Measurements from ENCODE around the gene TSHZ2. TPM values are rescaled to one million over a fixed set of nuclear protein-coding genes. Genes with fewer than 3 reads are reported as not detected.

The TSHZ2 gene
- total and polyA plus RNA-seq, 9 of the 15 experiments (the other 6 are each of a cell fraction or from before 2014, with no cell fraction given), result 0.03 to 0.20 (median 0.05) TPM; not detected in 4

GRCh38 chr20:53495398-53496092 is 523.4 kb downstream of the TSHZ2 start (continued):
- peak; percentile 34 for TF ChIP-seq MEIS2 (IDR thresholded peaks at IDR 0.05; ENCODE audit: partially characterized antibody)
- no peak for TF ChIP-seq SMAD4 (CRISPR knock-in tag; conservative IDR thresholded peaks at IDR 0.05)
- TF ChIP-seq NCOR1 (IDR thresholded peaks at IDR 0.05), result no peak
- TF ChIP-seq ZNF586 (CRISPR knock-in tag; conservative IDR thresholded peaks at IDR 0.05), result no peak
- no peak for TF ChIP-seq RNF2 (IDR thresholded peaks at IDR 0.05)
- TF ChIP-seq HNRNPL (IDR thresholded peaks at IDR 0.05; ENCODE audit: low read depth, low read length), result no peak
- TF ChIP-seq CHD2 (IDR thresholded peaks at IDR 0.05; ENCODE audit: low read depth, low read length), result no peak

GRCh38 chr20:53497246-53497645 is 525.1 kb downstream of the TSHZ2 start:
- Histone ChIP-seq H3K9me1 (ENCODE audit: control insufficient read depth, insufficient read depth, low read length) (no peaks in the 10 kb centered on the region), H3K4me3 (no peak overlapping the region), H3K27me3 (ENCODE audit: control insufficient read depth in 2 of 2, insufficient read depth in 2 of 2, low read length in 2 of 2) (peaks cover 8 to 17% of the 10 kb centered on the region in 2 experiments; a peak in 3 of 5 replicates), H3K36me3 (ENCODE audit: control insufficient read depth, insufficient read depth, low read length) (no peaks in the 10 kb centered on the region), H3K9ac (ENCODE audit: insufficient read depth in 1 of 2, low read depth in 2 of 2, low read length in 2 of 2) (no peak overlapping the region), H3K4me2 (ENCODE audit: insufficient read depth, low read length) (no peak overlapping the region), H3K9me3 (replicated peaks; ENCODE audit: control insufficient read depth, insufficient read depth, low read depth, low read length) (no peaks in the 10 kb centered on the region), H2AFZ (ENCODE audit: low read depth, low read length) (no peak overlapping the region), H3K27ac (ENCODE audit: extremely low read depth, low read depth, low read length) (no peak overlapping the region), H3K79me2 (ENCODE audit: control insufficient read depth, insufficient read depth, low read length) (no peaks in the 10 kb centered on the region), H3K4me1 (replicated peaks in 1 of 2; ENCODE audit: control insufficient read depth in 2 of 2, insufficient read depth in 2 of 2, low read length in 2 of 2) (no peaks in the 10 kb centered on the region), H4K20me1 (replicated peaks; ENCODE audit: control insufficient read depth, insufficient read depth, low read length) (no peaks in the 10 kb centered on the region)
- BruUV-seq (replicated peaks), result no TSS peak
- TF ChIP-seq HDAC3 (IDR thresholded peaks at IDR 0.05; ENCODE audit: borderline replicate concordance, partially characterized antibody), result no peak
- no peak for TF ChIP-seq HDAC8 (tag; IDR thresholded peaks at IDR 0.05)
- TF ChIP-seq ZNF695 (CRISPR knock-in tag; IDR thresholded peaks at IDR 0.05), result no peak
- TF ChIP-seq DACH1 (IDR thresholded peaks at IDR 0.05; ENCODE audit: partially characterized antibody), result no peak
- TF ChIP-seq HEY1 (CRISPR knock-in tag; IDR thresholded peaks at IDR 0.05; ENCODE audit: borderline replicate concordance), result no peak
- TF ChIP-seq SMARCA4 (IDR thresholded peaks at IDR 0.05), result no peak
- TF ChIP-seq GTF2F1 (IDR thresholded peaks at IDR 0.05; ENCODE audit: low read depth, low read length), result no peak
- no peak for TF ChIP-seq TAF9B (IDR thresholded peaks at IDR 0.05; ENCODE audit: partially characterized antibody)
- TF ChIP-seq CHD4 (IDR thresholded peaks at IDR 0.05; ENCODE audit: insufficient read depth, insufficient replicate concordance, low read depth, low read length, poor library complexity, severe bottlenecking), result no peak
- no peak for TF ChIP-seq RB1 (IDR thresholded peaks at IDR 0.05; ENCODE audit: low read depth)
- no peak for TF ChIP-seq BDP1 (IDR thresholded peaks at IDR 0.05; ENCODE audit: insufficient read depth, insufficient read length)
- TF ChIP-seq DPF2 (IDR thresholded peaks at IDR 0.05), result no peak
- TF ChIP-seq, protein P1, sequence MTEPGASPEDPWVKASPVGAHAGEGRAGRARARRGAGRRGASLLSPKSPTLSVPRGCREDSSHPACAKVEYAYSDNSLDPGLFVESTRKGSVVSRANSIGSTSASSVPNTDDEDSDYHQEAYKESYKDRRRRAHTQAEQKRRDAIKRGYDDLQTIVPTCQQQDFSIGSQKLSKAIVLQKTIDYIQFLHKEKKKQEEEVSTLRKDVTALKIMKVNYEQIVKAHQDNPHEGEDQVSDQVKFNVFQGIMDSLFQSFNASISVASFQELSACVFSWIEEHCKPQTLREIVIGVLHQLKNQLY (CRISPR knock-in tag; conservative IDR thresholded peaks at IDR 0.05), result no peak
- no peak for TF ChIP-seq ZNF324 (CRISPR knock-in tag; IDR thresholded peaks at IDR 0.05)
- no peak for TF ChIP-seq MIER1 (IDR thresholded peaks at IDR 0.05; ENCODE audit: low read depth)
- in situ Hi-C loops (cut with MboI) (no loop called here), intact Hi-C loops (cut with micrococcal nuclease) (no loop called here)
- 7% methylated on average over 3 of the region's 3 CpGs for WGBS (ENCODE audit: insufficient coverage, low coverage, missing lambda C conversion rate)
- DNase-seq (ENCODE audit: extremely low read depth in 1 of 4, low spot score in 3 of 4) (no peak), FAIRE-seq (no peak), ATAC-seq (no peak)
- ChIA-PET POLR2A (interaction anchor here (1.3 kb wide), 1 partner anchor 20 kb away, joined by 6 read pairs; no protein-coding TSS in a partner anchor), CTCF (ENCODE audit: low intra/inter-chr PET ratio) (no interaction called here)
